GM04503 (cell line): ENCODE results near the gene ERMP1.
A peak's percentile ranks its signal among the peaks of the same experiment; 100 is the strongest.
"Not testable (repeated sequence)": the region's sequence is repeated elsewhere in the genome, so short reads cannot be mapped to it uniquely, and the experiment has no call there.

Experiments
- DNase-seq: peaks from one replicate; pipeline ENCODE4 v3.0.0-alpha.2; 2012; ENCODE audit warnings: low read depth

ERMP1 gene

DNA sequence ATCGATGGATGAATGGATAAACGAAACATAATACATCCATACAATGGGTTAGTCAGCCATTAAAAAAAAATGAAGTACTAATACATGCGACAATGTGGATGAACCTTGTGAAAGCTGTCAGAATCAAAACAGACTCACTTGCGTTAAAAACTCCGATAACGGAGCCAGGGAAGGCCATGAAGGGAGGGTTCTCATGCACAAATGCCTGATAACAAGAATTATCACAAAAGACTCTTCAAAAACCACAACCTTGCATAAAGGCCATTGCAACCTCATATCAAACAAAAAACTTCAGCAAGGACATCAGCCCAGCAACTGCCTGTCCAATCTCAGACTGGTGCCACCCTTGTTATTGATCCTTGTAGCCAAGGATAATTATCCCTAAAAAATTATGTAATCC is 13.7 kb downstream of the ERMP1 start:
- DNase-seq = no peak

DNA sequence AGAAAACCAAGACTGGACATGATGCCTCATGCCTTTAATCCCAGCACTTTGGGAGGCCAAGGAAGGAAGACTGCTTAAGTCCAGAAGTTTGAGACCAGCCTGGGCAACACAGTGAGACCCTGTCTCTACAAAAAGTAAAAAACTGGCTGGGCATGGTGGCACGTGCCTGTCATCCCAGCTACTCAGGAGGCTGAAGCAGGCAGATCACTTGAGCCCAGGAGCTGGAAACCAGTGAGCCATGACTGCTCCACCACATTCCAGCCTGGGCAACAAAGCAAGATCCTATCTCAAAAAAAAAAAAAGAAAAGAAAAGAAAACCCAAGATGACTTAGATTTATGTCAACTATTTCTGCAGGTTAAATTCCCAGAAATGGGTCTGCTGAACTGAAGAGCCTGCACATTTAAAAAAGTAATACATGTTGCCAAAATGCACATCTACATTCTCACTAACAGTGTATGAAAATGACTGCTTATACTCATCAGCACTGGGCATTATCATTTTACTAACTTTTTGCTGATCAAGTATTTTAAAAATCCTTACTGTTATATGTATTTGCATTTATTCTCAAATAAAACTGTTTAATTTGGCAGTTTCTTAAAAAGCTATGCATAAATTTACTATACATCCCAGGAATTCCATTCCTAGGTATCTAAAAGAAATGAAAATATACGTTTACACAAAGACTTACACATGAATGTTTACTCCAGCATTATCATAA is 14.3 kb downstream of the ERMP1 start:
- no peak for DNase-seq

DNA sequence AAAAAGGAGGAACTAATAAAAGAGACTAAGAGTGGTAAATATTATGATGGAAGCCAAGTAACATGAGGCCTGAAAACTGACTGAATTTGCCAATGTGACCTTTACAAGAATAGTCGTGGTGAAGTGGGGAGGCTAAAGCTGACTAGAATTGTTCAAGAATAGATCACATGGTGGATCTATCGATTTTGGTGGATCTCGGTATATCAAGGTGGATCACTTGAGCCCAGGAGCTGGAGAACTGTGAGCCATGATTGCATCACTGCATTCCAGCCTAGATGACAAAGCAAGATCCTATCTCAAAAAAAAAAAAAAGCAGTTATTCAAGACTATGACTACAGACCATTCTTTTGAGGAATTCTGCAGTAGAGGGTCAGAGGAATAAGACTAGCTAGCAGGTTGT is 15.1 kb downstream of the ERMP1 start:
- peak; percentile 25 for DNase-seq

DNA sequence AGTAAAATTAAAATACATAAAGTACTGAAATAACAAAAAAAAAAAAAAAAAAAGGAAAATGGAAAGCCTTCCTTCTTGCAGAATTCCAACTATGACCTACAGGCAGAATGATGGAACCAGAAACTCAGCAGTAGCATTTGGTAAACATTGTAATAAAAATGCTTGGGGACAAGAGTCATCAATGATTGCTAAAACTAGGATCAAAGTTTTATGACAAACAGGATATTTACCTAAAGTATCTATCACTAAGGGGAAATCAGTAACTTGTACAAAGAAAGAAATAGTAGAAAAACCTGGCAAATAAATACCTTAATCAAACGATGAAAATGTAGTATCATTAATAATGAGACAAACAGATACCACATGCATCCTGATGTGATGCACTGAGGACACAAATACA is 17.5 kb downstream of the ERMP1 start:
- DNase-seq = no peak

DNA sequence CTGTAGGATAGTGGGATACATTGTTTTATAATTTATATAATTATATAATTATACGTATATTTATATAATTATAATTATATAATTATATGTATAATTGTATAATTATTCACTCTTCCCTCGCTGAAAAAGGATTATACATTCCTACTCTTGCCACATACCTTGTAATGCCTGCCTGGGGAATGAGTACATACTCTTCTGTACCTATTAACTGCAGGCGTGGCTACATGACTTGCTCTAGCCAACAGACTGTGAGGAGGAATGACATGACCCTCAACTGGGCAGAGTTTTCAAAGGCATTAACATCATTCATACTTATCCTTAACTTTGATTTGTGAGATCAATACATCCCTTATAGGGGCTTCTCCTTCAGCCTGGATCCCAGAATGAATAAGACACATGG is 19.1 kb downstream of the ERMP1 start:
- DNase-seq = no peak

DNA sequence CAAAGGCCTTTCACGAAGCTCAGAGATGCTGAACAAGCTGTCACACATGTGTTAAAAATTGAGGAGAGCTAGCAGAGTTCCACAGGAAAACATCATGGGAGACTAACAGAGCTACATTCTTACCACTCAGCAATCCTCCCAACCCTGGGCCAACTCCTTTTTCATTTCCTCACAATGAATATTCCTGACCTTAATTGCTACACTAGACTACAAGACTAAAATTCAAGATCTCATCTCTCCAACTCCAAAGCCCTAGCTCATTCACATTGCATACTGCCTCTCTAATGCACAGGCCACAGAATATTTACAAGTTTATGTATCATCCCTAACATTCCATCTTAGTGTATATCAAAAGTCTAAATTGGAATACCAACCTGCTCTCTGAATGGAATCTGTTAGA is 21.2 kb downstream of the ERMP1 start:
- DNase-seq = no peak

DNA sequence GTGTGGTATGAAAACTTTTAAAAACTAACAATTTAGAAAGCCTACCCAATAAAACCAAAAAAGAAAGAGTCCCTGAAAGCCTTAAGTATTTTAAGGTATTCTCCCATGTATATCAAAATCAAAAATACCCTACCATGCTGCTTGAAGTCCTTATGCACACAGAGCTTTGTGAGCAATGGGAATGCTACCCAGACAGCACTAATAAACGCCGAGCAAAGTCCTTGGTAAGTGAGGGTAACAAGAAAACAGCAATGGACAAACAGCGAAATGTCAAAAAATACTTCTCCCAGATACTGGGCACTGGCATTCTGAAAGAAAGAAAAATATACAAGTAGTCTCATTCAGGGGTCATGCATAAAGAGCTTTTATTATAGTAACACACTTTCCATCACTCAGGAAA is 27.4 kb downstream of the ERMP1 start:
- DNase-seq = no peak

DNA sequence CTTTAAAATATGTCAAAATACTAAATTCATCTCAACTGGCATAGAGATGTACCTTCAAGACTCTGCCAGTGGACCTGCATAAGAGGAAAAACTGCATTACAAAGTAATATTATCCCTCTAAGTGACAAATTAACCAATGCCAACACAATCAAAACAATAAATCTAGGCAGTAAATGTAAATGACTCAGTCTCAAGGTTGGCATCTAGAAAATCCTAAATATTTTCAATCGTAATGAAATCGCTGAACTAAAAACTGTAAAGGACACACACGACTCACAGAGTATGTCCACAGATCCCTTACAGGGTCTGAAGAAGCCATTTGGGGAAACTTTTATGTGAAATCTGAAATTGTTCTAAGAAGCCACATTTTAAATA is 31.2 kb downstream of the ERMP1 start:
- DNase-seq = no peak

DNA sequence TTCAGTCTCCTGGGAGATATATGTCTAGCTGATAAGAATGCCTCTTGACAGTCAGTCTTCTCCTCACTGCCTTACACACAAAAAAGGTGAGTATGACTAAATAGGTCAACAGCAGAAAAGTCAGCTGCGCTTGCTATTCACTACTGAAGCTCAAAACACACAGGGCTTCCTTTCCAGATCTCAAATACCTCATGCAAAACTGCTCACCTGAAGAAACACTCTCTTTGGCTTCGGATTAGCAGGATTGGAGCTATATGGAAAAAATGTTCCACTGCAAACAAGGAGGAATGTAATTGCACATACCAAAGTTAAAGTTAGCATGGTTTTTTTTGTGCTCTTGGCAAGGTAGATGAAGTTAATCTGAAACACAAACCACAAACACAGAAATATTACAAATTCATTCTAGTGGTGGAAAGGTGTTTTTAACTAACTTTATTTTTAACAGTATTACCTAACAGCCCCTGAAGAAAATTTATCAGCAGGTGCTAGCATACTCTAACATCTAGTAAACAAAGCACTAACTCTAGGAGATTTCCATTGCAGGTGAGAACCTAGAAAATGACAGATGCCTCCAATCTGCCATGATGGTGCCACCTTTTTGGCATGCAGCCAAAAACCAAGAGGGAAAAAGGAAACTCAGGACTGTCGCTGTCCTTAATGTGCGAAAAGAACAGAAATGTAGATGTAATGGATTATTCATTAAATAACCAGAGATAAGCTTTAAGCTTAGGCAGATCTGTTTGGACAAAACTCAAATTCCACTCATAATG is 31.8 kb downstream of the ERMP1 start:
- DNase-seq = no peak

DNA sequence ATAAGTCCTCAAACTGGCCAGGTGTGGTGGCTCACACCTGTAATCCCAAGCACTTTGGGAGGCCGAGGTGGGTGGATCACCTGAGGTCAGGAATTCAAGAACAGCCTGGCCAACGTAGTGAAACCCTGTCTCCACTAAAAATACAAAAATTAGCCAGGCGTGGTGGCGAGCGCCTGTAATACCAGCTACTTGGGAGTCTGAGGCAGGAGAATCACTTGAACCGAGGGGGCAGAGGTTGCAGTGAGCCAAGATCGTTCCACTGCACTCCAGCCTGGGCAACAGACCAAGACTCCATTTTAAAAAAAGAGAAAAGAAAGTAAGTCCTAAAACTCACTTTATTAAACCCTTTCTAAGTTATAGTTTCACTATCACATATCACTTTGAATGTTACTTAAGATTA is 32.5 kb downstream of the ERMP1 start:
- not testable (repeated sequence) for DNase-seq

DNA sequence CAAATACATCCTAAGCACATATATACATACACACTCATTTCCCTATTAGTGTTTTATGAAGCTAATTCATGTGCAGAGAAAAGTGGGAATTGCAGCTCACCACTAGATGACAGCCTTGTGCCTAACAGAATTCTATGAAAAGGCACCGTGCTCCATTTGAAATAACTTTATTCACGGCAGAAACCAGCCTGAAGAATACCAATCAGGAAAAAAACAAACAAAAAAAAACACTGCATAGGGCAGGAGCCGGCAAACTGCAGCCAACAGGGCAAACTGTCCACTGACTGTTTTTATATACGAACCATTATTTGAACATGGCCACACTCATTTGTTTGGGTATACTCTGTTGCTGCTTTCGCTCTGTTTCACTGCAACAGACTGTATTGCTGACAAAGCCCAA is 33.6 kb downstream of the ERMP1 start:
- DNase-seq = no peak

DNA sequence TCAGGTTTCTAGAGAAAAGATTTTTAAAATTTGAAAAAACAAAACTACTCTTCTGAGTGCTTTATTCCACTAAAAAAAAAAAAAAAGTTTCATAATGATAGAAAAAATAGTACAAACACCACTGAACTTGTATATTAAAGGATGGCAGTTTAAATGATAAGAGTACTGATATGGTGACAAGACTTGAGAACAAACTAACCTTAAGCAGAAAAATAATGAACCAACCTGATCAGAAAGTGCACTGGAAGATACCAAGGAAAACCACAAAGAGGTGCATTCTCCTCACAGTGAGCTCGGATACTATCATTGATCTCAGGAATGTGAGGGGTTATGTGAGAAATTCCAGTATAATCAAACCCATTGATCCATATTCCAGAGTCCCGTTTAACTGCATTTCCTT is 34.3 kb downstream of the ERMP1 start:
- DNase-seq = no peak

DNA sequence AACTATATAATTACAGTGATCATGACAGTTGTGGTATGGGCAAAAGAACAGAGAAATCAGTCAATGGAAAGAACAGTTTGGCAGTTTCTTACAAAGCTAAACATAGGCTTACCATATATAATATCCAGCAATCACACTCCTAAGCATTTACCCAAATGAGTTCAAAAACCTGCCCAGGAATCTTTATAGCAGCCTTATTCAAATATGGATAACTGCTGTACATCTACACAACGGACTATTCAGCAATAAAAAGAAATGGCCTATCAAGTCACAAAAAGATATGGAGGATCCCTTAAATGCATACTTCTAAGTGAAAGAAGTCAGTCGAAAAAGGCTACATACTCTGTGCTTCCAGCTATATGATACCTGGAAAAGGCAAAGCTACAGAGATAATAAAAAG is 36.6 kb downstream of the ERMP1 start:
- no peak for DNase-seq

DNA sequence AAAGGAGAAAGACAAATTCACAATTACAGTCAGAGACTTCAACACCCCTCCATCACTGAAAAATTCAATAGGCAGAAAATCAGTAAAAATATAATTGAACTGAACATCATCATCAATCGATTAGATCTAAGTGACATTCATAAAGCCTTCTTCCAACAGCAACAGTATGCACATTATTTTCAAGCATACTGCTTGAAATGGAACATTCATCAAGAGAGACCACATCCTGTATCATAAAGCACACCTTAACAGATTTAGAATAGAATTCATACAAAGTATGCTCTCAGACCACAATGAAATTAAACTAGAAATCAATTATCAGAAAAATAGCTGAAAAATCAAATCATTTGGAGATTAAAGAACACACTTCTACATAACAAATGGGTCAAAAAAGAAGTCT is 39.1 kb downstream of the ERMP1 start:
- DNase-seq = no peak

DNA sequence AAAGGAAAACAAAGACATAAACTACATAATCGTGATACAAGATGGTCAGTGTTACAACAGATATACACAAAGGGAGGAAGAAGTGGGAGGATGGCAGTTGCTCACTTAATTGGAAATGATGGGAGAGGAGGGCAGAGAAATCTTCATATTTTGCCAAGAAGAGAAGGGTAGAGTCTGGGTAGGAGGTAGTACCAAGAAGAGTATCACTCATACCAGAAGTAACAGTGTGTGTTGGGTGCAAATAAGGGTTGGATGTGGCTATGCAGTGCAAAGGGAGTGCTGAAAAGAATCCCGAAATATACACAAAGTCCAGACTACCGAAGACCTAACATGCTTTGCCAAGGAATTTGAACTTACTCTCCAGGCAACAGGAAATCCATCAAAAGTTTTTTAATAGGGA is 41.0 kb downstream of the ERMP1 start:
- no peak for DNase-seq

DNA sequence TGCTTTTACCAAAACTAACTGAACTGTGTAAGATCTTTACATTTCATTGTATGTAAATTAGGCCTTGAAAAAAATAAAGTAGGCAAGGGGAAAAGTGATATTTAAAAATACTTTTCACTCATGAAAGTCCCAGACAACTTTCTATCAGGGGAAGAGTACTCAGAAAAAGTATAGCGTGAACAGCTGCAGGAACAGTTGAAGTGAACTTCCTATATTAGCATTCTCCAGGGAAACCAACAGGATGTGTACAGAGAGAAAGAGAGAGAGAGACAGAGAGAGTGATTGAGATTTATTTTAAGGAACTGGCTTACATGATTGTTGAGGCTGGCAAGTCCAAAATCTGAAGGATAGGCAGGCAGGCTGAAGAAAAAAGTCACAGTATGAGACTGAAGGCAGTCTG is 42.0 kb downstream of the ERMP1 start:
- no peak for DNase-seq

DNA sequence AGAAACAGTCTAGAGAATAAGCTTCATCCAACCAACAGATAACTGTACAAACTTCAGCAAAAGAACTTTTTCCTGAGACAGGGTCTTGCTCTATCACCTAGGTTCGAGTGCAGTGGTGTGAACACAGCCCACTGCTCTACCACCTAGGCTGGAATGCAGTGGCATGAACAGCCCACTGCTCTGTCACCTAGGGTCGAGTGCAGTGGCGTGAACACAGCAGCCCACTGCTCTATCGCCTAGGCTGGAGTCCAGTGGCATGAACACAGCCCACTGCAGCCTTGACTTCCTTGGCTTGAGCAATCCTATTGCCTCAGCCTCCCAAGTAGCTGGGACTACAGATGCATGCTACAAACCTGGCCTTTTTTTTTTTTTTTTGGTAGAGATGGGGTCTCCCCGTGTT is 43.4 kb downstream of the ERMP1 start:
- no peak for DNase-seq

DNA sequence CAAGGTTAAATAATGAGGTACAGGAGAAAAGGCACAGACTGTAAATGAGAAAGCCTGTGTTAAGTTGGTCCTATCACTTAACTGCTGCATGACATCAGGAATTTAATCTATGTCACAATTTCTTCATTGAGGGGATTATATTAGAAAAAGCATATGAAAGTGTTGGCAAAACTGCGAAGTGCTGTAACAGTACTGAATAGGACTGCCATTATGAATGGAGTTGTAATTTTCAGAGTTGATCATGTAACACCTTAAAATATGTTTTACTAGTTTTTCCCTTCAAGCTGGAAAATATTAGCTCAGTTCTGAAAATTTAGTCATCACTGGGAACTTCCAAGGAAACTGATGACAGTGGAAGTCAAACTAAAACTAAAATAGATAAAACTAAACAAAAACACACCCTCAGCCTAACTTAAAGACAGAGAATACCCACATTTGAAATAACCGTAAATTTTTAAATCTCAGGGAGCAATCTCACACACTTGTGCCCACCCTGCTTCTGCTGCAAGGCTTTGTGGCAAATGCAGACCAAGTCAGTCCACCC is 45.1 kb downstream of the ERMP1 start:
- no peak for DNase-seq

DNA sequence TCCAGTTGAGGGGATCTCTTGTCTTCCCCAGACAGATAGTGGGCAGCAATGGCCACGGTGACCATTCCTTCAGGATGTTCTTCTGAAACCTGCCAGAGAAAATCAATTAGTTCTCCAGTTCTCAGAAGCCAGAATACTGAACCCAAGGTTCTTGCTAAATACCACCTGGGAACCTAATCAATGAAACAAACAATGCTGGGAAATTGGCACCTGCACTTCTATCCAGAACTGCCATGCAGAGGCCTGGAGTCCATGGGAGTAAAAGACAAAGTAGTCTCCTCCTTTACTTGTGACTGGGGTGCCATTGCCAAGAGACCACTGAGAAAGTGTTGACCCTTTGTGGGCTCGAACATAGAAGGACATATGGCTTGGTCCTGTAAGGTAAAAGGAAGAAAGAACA is 45.7 kb downstream of the ERMP1 start:
- no peak for DNase-seq

DNA sequence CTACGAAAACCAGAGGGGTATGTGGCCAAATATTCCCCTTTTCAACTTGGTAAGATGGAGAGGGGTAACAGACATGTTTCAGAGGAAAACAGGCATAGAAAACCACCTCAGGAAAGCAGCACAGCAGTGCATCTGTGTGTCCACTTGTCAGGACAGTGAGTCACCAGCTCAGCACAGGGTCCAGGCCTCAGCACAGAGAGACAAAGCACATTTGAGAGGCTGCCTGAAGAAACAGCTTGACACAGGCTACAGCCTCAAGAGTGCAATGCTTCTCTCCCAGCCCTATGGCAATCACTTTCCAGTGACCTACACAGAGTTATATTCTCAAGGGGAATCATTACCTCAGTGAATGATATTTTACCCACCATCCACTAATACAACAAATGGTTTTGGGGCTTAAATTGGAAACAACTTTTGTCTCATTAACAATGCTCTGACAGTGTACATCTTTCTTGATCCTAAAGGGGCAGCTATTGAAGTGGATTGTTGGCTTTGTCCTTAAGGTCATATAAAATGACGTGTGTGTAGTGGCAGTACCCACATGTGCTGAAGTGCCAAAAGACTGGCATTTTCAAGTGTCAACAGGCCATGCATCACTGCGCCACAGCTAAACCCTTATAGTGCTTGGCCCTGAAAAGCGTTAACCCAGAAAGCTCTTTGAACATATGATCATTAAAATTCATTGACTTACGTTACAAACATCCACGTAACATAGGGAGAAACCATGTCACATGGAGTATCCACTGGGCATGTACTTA is 46.4 kb downstream of the ERMP1 start:
- no peak for DNase-seq

DNA sequence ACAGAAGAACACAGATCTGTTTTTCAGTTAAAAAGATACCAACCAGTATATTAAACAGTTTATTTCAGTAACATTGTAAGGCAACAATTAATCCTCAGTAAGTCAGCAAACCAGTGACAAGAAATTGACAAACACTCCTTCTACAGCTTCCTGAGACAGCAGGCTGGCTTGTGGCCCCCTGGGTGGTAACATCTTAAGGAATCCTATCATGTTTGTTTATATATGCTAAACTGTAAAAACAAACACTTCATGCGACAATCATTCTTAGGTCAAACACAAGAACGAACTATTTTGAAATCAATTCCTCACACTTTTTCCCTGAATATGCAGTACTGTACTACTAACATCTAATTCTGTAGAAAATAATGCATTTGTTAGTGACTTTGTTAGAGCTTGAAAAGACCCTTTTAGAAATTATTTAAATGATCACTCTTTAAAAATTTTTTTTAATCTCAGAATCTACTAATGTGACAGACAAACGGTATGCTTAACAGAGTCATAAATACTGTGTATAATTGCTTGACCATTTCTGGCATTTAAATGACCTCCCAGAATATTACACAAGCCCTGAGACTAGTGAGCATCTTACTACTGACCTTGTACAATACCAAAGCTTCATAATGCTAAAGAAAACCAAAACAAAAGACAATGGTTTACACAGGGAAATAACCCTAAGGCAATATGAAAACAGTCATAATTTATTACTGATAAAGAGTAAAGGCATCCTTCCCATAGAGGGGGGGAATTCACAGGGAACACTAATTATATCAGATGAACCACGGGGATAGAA is 48.2 kb downstream of the ERMP1 start:
- DNase-seq = no peak

DNA sequence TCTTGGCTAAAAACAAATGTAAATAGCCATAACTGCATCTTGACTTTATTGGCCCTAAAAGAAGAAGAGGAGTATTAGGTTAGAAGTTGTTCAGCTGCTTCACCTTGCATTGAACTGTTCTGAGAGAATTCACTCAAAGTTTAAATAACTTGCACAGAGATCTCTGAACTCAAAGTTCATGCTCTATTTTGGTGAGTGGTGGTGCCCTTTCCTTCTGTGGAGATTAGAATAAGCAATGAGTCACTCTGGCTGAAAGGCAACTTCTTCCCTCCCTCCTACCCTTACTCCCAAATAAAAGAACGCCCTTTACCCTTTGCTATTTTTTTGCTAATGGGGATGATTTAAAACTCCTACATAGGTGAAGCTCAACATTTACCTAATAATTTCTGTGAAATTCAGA is 48.9 kb downstream of the ERMP1 start:
- no peak for DNase-seq
